ENCODE data around the gene PARP9. TPM values are rescaled to one million over a fixed set of nuclear protein-coding genes. Genes with fewer than 3 reads are reported as not detected.

PARP9 gene
- total RNA-seq, 1 experiment from 2014 or later, result 1.8 TPM

DNA sequence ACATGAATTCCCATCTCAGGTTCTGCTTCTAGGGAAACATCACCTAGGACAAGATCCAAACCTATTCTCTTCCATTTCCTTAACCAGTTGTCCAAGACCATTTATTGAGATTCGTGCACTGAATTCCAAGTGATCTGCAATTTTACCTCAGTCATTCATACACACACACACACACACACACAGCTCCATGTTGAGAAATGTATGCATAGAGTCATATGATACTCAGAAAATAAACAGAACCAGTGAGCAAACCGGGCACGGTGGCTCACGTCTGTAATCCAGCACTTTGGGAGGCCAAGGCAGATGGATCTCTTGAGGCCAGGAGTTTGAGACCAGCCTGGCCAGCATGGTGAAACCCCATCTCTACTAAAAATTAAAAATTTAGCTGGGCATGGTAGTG is 43.2 kb downstream of the PARP9 start (continued):
- TF ChIP-seq JUN (CRISPR knock-in tag; IDR thresholded peaks at IDR 0.05) (no peak), ATF2 (CRISPR knock-in tag; IDR thresholded peaks at IDR 0.05; ENCODE audit: borderline replicate concordance, low read depth) (no peak), MLX (CRISPR knock-in tag; IDR thresholded peaks at IDR 0.05) (no peak), GTF2I (CRISPR knock-in tag; conservative IDR thresholded peaks at IDR 0.05) (no peak)

DNA sequence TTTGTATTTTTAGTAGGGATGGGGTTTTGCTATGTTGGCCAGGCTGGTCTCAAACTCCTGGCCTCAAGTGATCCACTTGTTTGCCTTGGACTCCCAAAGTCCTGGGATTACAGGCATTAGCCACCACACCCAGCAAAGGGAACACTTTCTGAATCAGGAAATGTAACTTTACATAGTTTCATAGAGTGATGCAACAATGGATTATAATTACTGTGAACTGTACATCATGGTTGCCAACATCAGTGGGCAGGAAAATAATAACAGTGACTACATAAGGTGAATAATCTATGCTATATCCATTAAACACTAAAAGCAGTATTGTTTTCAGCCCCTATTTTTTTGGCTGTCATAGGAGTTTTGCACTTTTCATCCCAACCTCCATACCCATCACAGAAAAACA is 44.4 kb downstream of the PARP9 start:
- DNase-seq (ENCODE audit: low spot score) (no peak), ATAC-seq (no peak)
- ChIA-PET CTCF (interaction anchor here (0.6 kb wide), 1 partner anchor 419 kb away, joined by 3 read pairs; no protein-coding TSS in a partner anchor), POLR2A (no interaction called here)
- no peak overlapping the region for H3K4me3 Mint-ChIP-seq
- peaks cover 5% of the 10 kb centered on the region; the same call in 1 of the 2 replicates for H3K27me3 Mint-ChIP-seq (ENCODE audit: low read depth)
- no peaks in the 10 kb centered on the region for H3K4me1 Mint-ChIP-seq
- no peak overlapping the region for H3K27ac Mint-ChIP-seq
- no peaks in the 10 kb centered on the region for H3K9me3 Mint-ChIP-seq
- H3K36me3 Mint-ChIP-seq, result no peaks in the 10 kb centered on the region
- TF ChIP-seq USF1 (CRISPR knock-in tag; IDR thresholded peaks at IDR 0.05) (no peak), MLX (CRISPR knock-in tag; IDR thresholded peaks at IDR 0.05) (no peak), KAT7 (CRISPR knock-in tag; IDR thresholded peaks at IDR 0.05; ENCODE audit: borderline replicate concordance) (no peak), ZNF263 (CRISPR knock-in tag; IDR thresholded peaks at IDR 0.05; ENCODE audit: low read depth) (no peak)
- TF ChIP-seq, protein P1, sequence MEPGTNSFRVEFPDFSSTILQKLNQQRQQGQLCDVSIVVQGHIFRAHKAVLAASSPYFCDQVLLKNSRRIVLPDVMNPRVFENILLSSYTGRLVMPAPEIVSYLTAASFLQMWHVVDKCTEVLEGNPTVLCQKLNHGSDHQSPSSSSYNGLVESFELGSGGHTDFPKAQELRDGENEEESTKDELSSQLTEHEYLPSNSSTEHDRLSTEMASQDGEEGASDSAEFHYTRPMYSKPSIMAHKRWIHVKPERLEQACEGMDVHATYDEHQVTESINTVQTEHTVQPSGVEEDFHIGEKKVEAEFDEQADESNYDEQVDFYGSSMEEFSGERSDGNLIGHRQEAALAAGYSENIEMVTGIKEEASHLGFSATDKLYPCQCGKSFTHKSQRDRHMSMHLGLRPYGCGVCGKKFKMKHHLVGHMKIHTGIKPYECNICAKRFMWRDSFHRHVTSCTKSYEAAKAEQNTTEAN (CRISPR knock-in tag; IDR thresholded peaks at IDR 0.05), result no peak

GRCh38 chr3:122516846-122517360 is 47.2 kb downstream of the PARP9 start:
- ChIA-PET CTCF (no interaction called here), POLR2A (no interaction called here)
- Mint-ChIP-seq H3K9me3 (no peaks in the 10 kb centered on the region), H3K4me3 (no peak overlapping the region), H3K4me1 (peaks cover 17% of the 10 kb centered on the region), H3K36me3 (no peaks in the 10 kb centered on the region), H3K27me3 (ENCODE audit: low read depth) (peaks cover 5% of the 10 kb centered on the region; the same call in 1 of the 2 replicates), H3K27ac (no peak overlapping the region; the same call in 1 of the 2 replicates)
- ATAC-seq (no peak), DNase-seq (ENCODE audit: low spot score) (no peak)
- TF ChIP-seq ATF2 (CRISPR knock-in tag; IDR thresholded peaks at IDR 0.05; ENCODE audit: borderline replicate concordance, low read depth) (no peak), FOXK1 (CRISPR knock-in tag; IDR thresholded peaks at IDR 0.05) (no peak), PREB (CRISPR knock-in tag; IDR thresholded peaks at IDR 0.05; ENCODE audit: borderline replicate concordance) (no peak), CTCF (IDR thresholded peaks at IDR 0.05) (no peak), TCF7 (CRISPR knock-in tag; IDR thresholded peaks at IDR 0.05; ENCODE audit: low read depth) (no peak), ATF3 (CRISPR knock-in tag; conservative IDR thresholded peaks at IDR 0.05) (no peak), ZSCAN18 (CRISPR knock-in tag; IDR thresholded peaks at IDR 0.05) (no peak), SMAD3 (CRISPR knock-in tag; IDR thresholded peaks at IDR 0.05; ENCODE audit: borderline replicate concordance) (no peak), SOX15 (CRISPR knock-in tag; IDR thresholded peaks at IDR 0.05) (no peak), FOXP1 (CRISPR knock-in tag; IDR thresholded peaks at IDR 0.05; ENCODE audit: borderline replicate concordance) (no peak), CREM (CRISPR knock-in tag; IDR thresholded peaks at IDR 0.05) (no peak), RELA (CRISPR knock-in tag; IDR thresholded peaks at IDR 0.05; ENCODE audit: borderline replicate concordance) (no peak), ZNF263 (CRISPR knock-in tag; IDR thresholded peaks at IDR 0.05; ENCODE audit: low read depth) (no peak), ZNF671 (CRISPR knock-in tag; IDR thresholded peaks at IDR 0.05) (no peak)

Data from WTC11 (cell line).